HS-27A (cell line): ENCODE data around the gene NIT2.
"Not testable (repeated sequence)": the region's sequence is repeated elsewhere in the genome, so short reads cannot be mapped to it uniquely, and the experiment has no call there.

Source experiments
- DNase-seq: peaks from one replicate; pipeline ENCODE4 v3.0.0-alpha.2; 2012; ENCODE audit warnings: low read depth, missing footprints

Gene NIT2

GRCh38 chr3:100338911-100339310 is 4.4 kb downstream of the NIT2 start:
- no peak for DNase-seq

GRCh38 chr3:100339786-100340185 is 5.2 kb downstream of the NIT2 start:
- DNase-seq, result no peak

GRCh38 chr3:100340527-100340926 is 6.0 kb downstream of the NIT2 start:
- no peak for DNase-seq

GRCh38 chr3:100348727-100349126 is 14.2 kb downstream of the NIT2 start:
- DNase-seq, result no peak

- not testable (repeated sequence) for DNase-seq
These were observed 17.2 kb downstream of the NIT2 start for GRCh38 chr3:100351770-100352169.

- DNase-seq, result no peak
These were observed 18.0 kb downstream of the NIT2 start for GRCh38 chr3:100352296-100353231.

DNA sequence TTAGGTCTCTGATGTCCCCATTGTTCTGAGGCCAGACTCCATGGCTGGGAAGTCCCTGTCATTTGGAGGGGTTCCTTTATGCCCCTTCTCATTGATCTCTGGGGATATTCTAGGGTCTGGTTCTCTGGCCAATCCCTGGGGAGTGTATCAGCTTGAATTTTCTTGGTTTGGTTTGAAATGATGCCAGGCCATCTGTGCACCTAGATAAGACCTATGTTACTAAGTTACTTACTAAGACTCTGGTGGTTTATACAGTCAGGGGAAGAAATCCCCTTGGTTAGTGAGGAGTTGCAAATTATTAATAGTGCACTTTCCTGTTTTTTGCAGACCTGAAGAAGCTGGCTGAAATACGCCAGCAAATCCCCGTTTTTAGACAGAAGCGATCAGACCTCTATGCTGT is 20.3 kb downstream of the NIT2 start:
- no peak for DNase-seq

- DNase-seq, result no peak
These were observed 23.9 kb downstream of the NIT2 start for GRCh38 chr3:100358413-100358812.

DNA sequence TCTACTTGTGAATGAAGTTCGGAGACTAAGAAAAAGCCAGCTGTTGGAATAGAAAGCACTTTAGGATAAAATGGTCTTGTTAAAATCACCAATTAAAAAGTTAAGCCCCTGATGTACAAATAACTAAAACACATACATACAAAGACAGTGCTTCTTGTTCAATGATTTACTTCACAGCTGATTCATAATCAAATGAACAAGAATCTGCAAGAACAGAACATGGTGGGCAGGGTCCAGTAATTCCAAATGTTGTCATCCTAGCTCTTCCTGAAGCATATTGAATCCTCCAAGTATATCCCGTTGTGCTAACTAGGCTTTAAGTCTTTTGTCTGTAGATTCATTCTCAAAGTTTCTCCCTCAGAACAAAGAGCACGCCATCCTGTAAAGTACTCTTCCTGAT is 24.5 kb downstream of the NIT2 start:
- no peak for DNase-seq

GRCh38 chr3:100360757-100361496 is 26.4 kb downstream of the NIT2 start:
- no peak for DNase-seq

- no peak for DNase-seq
These were observed 27.3 kb downstream of the NIT2 start for GRCh38 chr3:100361897-100362296.

DNA sequence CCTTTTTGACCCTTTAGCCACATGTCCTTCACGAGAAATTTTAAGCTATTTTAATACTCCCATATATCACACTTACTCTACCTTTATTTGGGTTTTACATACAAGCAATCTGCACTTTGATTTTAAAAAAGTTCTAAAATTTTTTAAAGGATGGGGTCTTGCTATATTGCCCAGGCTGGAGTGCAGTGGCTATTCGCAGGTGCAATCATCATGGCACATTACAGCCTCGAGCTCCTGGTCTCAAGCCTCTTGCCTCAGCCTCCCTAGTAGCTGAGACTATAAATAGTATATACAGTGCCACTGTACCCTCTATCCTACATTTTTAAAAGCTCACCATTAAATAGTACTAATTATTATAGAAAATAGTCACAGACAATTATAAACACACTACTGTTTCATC is 29.9 kb downstream of the NIT2 start:
- DNase-seq, result no peak

DNA sequence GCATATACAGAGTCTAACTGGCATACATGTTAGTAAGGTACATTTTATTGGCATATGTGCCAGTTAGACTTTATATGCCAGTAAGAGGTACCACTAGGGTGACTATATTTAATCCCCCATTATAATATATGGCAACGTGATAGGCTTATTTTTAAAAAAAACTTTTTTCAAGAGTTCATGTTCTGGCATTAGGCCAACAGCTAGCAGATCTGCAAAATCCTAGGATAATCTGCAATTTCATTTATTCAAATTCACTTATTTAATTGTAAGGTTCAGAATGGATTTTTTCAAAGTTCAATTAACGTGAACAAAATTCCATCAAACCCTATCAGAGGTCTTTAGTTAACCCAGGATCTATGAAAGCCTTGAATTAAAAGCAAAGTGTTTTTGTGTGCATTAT is 31.9 kb downstream of the NIT2 start:
- DNase-seq, result no peak

DNA sequence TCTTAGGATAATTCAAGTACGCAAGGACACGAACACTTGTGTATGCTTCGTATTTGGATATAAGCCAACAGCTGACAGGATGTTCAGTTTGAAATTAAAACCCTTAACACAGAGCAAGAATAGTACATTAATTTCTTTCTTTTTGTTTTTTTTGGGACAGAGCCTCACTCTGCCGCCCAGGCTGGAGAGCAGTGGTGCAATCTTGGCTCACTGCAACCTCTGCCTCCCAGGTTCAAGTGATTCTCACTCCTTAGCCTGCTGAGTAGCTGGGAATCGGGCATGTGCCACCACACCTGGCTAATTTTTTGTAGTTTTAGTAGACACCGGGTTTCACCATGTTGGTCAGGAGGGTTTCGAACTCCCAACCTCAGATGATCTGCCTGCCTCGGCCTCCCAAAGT is 33.9 kb downstream of the NIT2 start:
- no peak for DNase-seq

GRCh38 chr3:100370756-100371155 is 36.2 kb downstream of the NIT2 start:
- no peak for DNase-seq

DNA sequence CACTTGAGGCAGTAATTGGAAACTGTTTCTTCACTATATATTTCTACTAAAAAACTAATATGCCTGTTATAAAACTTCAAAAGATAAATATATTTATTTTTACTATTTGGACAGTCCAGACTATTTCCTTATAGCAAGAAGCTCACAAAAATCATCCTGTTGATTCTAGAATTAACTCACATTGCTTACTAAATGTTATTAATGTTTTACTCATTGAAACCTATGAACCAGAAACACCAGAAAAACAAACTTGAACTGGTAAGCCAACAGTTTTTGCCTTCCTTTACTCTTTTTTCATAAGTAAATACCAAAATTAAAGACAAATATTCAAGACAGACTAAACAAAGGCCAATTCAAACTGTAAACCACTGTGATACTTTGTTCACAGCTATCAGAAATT is 40.0 kb downstream of the NIT2 start:
- no peak for DNase-seq

- DNase-seq, result no peak
These were observed 41.7 kb downstream of the NIT2 start for GRCh38 chr3:100376301-100376700.

DNA sequence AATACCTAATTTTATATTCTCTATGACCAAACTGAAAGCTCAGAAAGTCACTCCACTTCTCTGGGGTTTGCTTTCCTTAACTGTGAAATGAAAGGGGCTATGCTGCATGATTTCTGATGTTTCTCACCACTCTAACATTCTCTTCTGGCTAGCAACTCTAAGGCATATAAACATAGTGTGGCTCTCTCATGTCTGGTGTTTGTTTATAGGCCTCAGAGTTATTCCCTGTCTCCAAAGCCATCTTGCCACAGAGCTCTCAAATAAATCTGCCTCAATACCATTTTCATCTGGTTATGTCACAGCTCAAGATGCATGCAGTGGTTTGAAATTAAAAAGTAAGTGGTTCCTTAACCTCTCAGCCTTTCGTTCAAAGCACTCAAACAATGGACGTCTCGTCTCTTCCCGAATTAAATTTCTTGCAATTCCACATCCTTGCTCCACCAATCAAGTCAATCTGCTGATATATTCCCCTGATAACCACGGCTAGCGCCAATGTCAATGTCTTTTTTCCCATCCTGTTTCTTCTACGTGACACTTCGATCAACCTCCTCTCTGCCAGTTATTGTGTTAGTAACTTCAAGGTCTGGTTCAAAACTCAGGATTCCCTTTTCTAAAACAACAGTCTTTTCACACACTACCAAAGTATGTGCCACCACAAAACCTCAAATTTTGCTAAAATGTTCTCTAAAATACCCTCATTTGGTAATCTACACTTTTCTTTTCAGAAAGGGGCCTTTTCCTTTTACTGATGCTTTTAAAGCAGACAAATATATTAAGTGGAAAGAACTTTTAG is 50.4 kb downstream of the NIT2 start:
- DNase-seq, result no peak

DNA sequence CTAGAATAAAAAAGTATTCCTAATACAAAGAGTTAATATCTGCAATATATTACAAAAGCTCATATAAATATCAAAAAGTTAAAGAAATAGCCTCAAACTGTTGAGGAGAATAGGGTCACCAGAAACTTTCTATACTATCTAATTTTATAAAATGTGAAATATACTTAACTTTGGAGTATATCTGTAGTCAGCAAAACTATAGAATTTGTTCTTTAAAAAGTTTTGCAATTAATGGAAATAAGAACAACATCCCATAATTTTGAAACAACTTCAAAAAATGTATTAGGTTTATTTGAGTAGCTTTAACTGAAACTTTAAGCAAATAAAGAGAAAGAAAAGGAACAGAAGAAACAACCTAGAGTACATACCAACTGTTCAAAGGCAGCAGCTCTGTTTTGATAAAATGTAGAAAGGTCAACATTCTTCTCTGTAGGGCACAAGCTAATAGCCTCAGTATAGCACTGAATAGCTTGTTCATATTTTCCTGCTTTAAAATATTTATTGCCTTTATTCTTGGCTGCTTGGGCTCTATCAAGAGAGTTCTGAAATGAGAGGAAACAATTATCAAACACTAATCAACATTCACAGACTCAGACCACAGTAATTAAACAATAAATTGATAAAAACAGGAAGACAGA is 52.0 kb downstream of the NIT2 start:
- no peak for DNase-seq

GRCh38 chr3:100389025-100389424 is 54.5 kb downstream of the NIT2 start:
- DNase-seq, result no peak

DNA sequence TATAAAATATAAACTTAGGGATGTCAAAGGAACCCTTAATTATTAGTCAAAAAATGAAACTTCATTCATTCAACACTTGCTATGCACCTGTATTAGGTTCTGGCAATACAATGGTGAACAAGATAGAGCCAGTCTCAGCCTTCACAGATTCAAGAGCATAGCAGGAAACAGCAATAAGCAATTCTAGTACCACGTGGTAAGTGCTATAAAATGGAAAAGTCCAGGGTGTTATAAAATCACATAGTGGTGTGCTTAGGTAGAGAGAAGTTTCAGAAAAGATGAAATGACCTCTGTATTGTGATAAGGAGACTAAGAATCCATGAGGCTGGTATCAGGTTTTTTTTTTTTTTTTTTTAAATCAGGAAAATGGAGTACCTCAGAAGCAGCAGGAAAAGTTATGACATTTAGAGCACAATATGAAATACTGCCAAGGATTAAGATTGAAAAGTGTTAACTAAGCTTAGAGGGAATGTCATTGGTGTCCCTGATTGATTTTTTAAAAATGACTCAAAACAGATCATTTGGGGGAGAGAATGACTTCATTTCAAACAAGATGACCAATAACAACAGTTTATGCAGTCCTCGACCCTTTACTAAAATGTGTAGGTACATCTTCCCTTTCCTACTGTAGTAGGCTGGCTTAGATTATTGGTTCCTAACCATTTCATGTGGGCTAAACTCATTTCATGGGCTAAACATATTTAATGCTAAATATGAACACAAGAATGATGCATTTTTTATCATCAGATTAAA is 61.3 kb downstream of the NIT2 start:
- no peak for DNase-seq
